GM20000 (cell line): Measurements from ENCODE around the gene GHITM.
"Not testable (repeated sequence)": the region's sequence is repeated elsewhere in the genome, so short reads cannot be mapped to it uniquely, and the experiment has no call there.

Experiments
- DNase-seq: peaks from one replicate; pipeline ENCODE4 v3.0.0; 2012; ENCODE audit warnings: low spot score
- CTCF ChIP-seq: IDR thresholded peaks from 2 replicates; pipeline ENCODE4 v1.5.1; 2012; ENCODE audit warnings: mild to moderate bottlenecking, control low read depth; ENCODE audit errors: extremely low read depth, missing control alignments

GHITM gene

GRCh38 chr10:84163996-84164395 lies 24.7 kb downstream of the GHITM start:
- no peak for TF ChIP-seq CTCF
- no peak for DNase-seq

GRCh38 chr10:84164442-84164841 lies 25.1 kb downstream of the GHITM start:
- no peak for DNase-seq
- TF ChIP-seq CTCF: no peak

GRCh38 chr10:84166620-84167288 lies 27.4 kb downstream of the GHITM start:
- TF ChIP-seq CTCF: no peak
- DNase-seq: no peak

GRCh38 chr10:84167289-84167653 lies 28.0 kb downstream of the GHITM start:
- not testable (repeated sequence) for DNase-seq

- not testable (repeated sequence) for DNase-seq
Measured at GRCh38 chr10:84168382-84168781, 29.1 kb downstream of the GHITM start.

GRCh38 chr10:84171237-84171636 lies 31.9 kb downstream of the GHITM start:
- DNase-seq: not testable (repeated sequence)

- not testable (repeated sequence) for DNase-seq
Measured at GRCh38 chr10:84171700-84172466, 32.6 kb downstream of the GHITM start.

- TF ChIP-seq CTCF: no peak
- DNase-seq: peak; percentile 15
Measured at GRCh38 chr10:84172467-84173356, 33.4 kb downstream of the GHITM start.

GRCh38 chr10:84173501-84173929 lies 34.2 kb downstream of the GHITM start, which contains the start of gene GPR15LG:
Gene GPR15LG, plus strand, starts transcription at chr10:84173801. Its CDS starts 51 bp downstream, at chr10:84173852.
- DNase-seq: peak; percentile 19
- no peak for TF ChIP-seq CTCF
